Measurements from ENCODE around the gene ANO2. TPM values are rescaled to one million over a fixed set of nuclear protein-coding genes. Genes with fewer than 3 reads are reported as not detected.

ANO2 gene
- total and polyA plus RNA-seq, 8 donors = 0.44 to 16.9 (median 3.8) TPM; not detected in 1

- no peak for DNase-seq
- WGBS, 5 donors = 22 to 66% (median 49%) methylated on average over 3 of the region's 3 CpGs
- intact Hi-C loops (cut with DNase I; ENCODE audit: low total_unique reads) = no loop called here
- H3K27me3 ChIP-seq = no peaks in the 10 kb centered on the region
- H3K9me3 ChIP-seq = no peaks in the 10 kb centered on the region
- no peak overlapping the region for H3K4me3 ChIP-seq
- TF ChIP-seq POLR2A (IDR thresholded peaks at IDR 0.05) (no peak), POLR2AphosphoS5 (IDR thresholded peaks at IDR 0.05) (no peak), CTCF (IDR thresholded peaks at IDR 0.05) (no peak), EP300 (IDR thresholded peaks at IDR 0.05) (no peak)
- no peaks in the 10 kb centered on the region for H3K4me1 ChIP-seq
- H3K27ac ChIP-seq = no peak overlapping the region
- no peaks in the 10 kb centered on the region for H3K36me3 ChIP-seq
These were observed 289.9 kb downstream of the ANO2 start for GRCh38 chr12:5655120-5655519.

DNA sequence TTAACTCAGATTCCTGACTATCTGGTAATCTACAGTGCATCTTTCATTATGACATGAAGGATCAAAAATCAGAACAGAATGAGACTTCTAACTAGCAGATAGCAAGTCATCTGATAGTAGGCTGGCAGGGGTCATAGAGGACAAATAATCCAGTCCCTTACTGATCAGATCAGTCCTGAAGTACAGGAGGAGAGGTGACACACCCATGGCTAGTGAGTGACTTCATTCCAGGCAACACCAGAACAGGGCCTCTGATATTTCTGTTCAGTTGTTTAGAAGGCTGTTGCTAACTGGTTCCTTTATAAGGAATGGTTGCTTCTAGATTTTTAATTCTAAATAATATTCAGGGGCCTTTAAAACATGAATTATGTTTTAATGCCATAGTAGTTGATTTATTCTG, 291.0 kb downstream of the ANO2 start:
- Histone ChIP-seq H3K36me3 (no peaks in the 10 kb centered on the region), H3K27me3 (no peaks in the 10 kb centered on the region), H3K27ac (no peak overlapping the region), H3K4me3 (no peak overlapping the region), H3K9me3 (no peaks in the 10 kb centered on the region), H3K4me1 (peaks cover 0 to 3% (median under 1%) of the 10 kb centered on the region in 4 donors)
- DNase-seq = no peak
- intact Hi-C loops (cut with DNase I; ENCODE audit: low total_unique reads) = no loop called here
- TF ChIP-seq POLR2AphosphoS5 (IDR thresholded peaks at IDR 0.05) (no peak), EP300 (IDR thresholded peaks at IDR 0.05) (no peak), CTCF (IDR thresholded peaks at IDR 0.05) (no peak), POLR2A (IDR thresholded peaks at IDR 0.05) (no peak)

GRCh38 chr12:5650829-5651461, 294.1 kb downstream of the ANO2 start:
- whole genome bisulfite sequencing, 5 donors = 47 to 55% (median 49%) methylated on average over 1 of the region's 1 CpG
- Histone ChIP-seq H3K9me3 (no peaks in the 10 kb centered on the region), H3K4me1 (peaks cover 0 to 8% (median 3%) of the 10 kb centered on the region in 4 donors), H3K36me3 (no peaks in the 10 kb centered on the region), H3K27ac (no peak overlapping the region), H3K27me3 (no peaks in the 10 kb centered on the region), H3K4me3 (no peak overlapping the region)
- intact Hi-C loops (cut with DNase I; ENCODE audit: low total_unique reads) = no loop called here
- no peak for TF ChIP-seq CTCF (IDR thresholded peaks at IDR 0.05)
- no peak for TF ChIP-seq POLR2AphosphoS5 (IDR thresholded peaks at IDR 0.05)
- no peak for TF ChIP-seq POLR2A (IDR thresholded peaks at IDR 0.05)
- no peak for TF ChIP-seq EP300 (IDR thresholded peaks at IDR 0.05)
- DNase-seq = no peak

GRCh38 chr12:5650281-5650680, 294.8 kb downstream of the ANO2 start:
- no peaks in the 10 kb centered on the region for H3K36me3 ChIP-seq
- DNase-seq = no peak
- H3K27ac ChIP-seq = no peak overlapping the region
- H3K9me3 ChIP-seq = no peaks in the 10 kb centered on the region
- H3K4me3 ChIP-seq = no peak overlapping the region
- intact Hi-C loops (cut with DNase I; ENCODE audit: low total_unique reads) = no loop called here
- peaks cover 0 to 8% (median 3%) of the 10 kb centered on the region in 4 donors for H3K4me1 ChIP-seq
- WGBS, 5 donors = 42 to 89% (median 66%) methylated on average over 2 of the region's 2 CpGs
- TF ChIP-seq CTCF (IDR thresholded peaks at IDR 0.05) = no peak
- no peaks in the 10 kb centered on the region for H3K27me3 ChIP-seq

Measured in stomach (tissue), 9 donors.